ENCODE data around the gene SETD3. TPM values are rescaled to one million over a fixed set of nuclear protein-coding genes. Genes with fewer than 3 reads are reported as not detected.

SETD3 gene
- total and polyA plus RNA-seq, 2 of the 8 experiments (the other 6 are each of a cell fraction or from before 2014, with no cell fraction given): 24.0 to 64.0 TPM

DNA sequence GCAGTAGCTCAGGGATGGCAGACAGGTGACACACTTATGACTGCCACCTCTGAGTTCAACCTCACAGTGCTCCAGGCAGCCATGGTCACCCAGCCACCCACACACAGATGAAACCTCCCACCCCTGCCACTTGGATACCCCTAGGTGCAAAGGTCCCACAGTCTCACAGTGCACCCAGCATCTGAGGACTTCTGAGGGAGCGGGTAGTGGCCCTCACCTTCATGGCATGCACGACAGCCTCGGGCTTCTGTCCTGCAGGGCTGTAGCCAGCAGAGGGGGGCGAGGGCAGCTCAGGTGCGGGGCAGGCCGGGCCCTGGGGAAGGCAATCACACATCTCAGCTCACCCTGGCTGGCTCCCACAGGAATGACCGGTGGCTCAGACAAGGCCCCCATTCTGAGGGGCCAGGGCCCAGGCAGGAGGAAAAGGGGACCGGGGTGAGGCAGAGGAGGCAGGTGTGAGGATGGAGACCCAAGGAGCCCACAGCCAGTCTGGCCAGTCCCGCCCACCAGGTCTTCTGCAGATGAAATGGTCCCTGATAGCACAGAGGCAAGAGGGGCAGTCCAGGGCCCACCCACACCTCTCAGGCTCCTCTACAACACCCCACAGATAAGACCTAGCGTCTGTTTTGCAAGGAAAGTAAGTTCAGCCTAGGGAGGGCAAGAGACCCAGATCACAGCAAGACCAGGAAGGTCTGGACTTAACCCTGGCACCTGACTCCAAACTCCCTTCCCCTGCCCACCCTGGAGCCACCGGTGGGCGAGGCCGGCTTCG, 36.4 kb upstream of the SETD3 start:
- Histone ChIP-seq H3K27me3 (replicated peaks in 1 of 4; ENCODE audit: control insufficient read depth in 3 of 4, extremely low read depth in 1 of 4, insufficient read depth in 3 of 4, low read length in 3 of 4) (no peaks in the 10 kb centered on the region), H4K20me1 (replicated peaks in 1 of 2; ENCODE audit: control insufficient read depth in 1 of 2, insufficient read depth in 2 of 2, low read length in 2 of 2) (peaks cover 3 to 5% of the 10 kb centered on the region in 2 experiments), H3K4me2 (ENCODE audit: insufficient read depth in 1 of 2, low read depth in 2 of 2, low read length in 2 of 2) (no peak overlapping the region), H3K9ac (replicated peaks in 1 of 4; ENCODE audit: extremely low read depth in 1 of 4, low read depth in 3 of 4, low read length in 3 of 4) (peak overlapping the region in 1 of 4 experiments; percentile 3; a peak in 1 of 7 replicates), H3K9me3 (ENCODE audit: insufficient read depth in 2 of 2, low read depth in 1 of 2, low read length in 1 of 2) (no peaks in the 10 kb centered on the region), H3K23ac (ENCODE audit: insufficient read length) (no peak overlapping the region), H3K56ac (replicated peaks; ENCODE audit: insufficient read length, low read depth, low read length) (no peak overlapping the region), H2BK120ac (replicated peaks; ENCODE audit: low read depth, low read length) (no peak overlapping the region), H3K14ac (ENCODE audit: insufficient read length) (no peak overlapping the region), H3K4me3 (ENCODE audit: extremely low read depth in 1 of 4, insufficient read depth in 2 of 4, low read depth in 3 of 4, low read length in 4 of 4) (no peak overlapping the region), H2BK15ac (ENCODE audit: low read length) (no peak overlapping the region), H3K23me2 (ENCODE audit: low read depth, low read length) (no peaks in the 10 kb centered on the region), H3K4ac (replicated peaks; ENCODE audit: insufficient read length, low read depth, low read length) (no peak overlapping the region), H2AFZ (ENCODE audit: low read length) (no peak overlapping the region), H3K36me3 (ENCODE audit: control insufficient read depth in 2 of 4, insufficient read depth in 4 of 4, low read length in 3 of 4) (peaks cover 0 to 4% (median 0%) of the 10 kb centered on the region in 4 experiments; a peak in 2 of 8 replicates), H3K18ac (ENCODE audit: extremely low read depth, low read length) (no peak overlapping the region), H3K79me1 (ENCODE audit: low read depth, low read length) (no peaks in the 10 kb centered on the region; the same call in 1 of the 2 replicates), H3K79me2 (ENCODE audit: control insufficient read depth in 1 of 2, insufficient read depth in 2 of 2, low read length in 2 of 2) (peaks cover 0 to 2% of the 10 kb centered on the region in 2 experiments; a peak in 1 of 4 replicates), H3K4me1 (replicated peaks in 1 of 4; ENCODE audit: control insufficient read depth in 3 of 4, insufficient read depth in 4 of 4, low read length in 3 of 4) (peaks cover 0 to 4% (median 0%) of the 10 kb centered on the region in 4 experiments; a peak in 3 of 7 replicates), H4K91ac (replicated peaks; ENCODE audit: insufficient read length, low read length) (no peak overlapping the region), H2BK12ac (ENCODE audit: low read depth, low read length) (no peak overlapping the region; the same call in 1 of the 2 replicates), H3K27ac (ENCODE audit: low read depth, low read length) (no peak overlapping the region), H2BK20ac (ENCODE audit: low read length) (no peak overlapping the region), H2BK5ac (ENCODE audit: low read depth, low read length) (no peak overlapping the region), H2AK5ac (ENCODE audit: low read depth, low read length) (no peak overlapping the region), H4K5ac (ENCODE audit: insufficient read length, low read depth, low read length) (no peak overlapping the region), H4K8ac (ENCODE audit: extremely low read depth, insufficient read depth, low read length) (peak overlapping the region; percentile 58)
- TF ChIP-seq CBX5 (IDR thresholded peaks at IDR 0.05; ENCODE audit: low read depth, low read length) (no peak), RNF2 (IDR thresholded peaks at IDR 0.05; ENCODE audit: borderline replicate concordance, low read depth, low read length, missing control alignments, poor library complexity, severe bottlenecking) (no peak), CTCF (IDR thresholded peaks at IDR 0.05; ENCODE audit: control extremely low read depth in 1 of 3, insufficient read depth in 1 of 3, low read depth in 1 of 3, low read length in 3 of 3) (peak in 2 of 3 experiments; percentile 9 to 17; a peak in 2 of 4 replicates), RAD21 (IDR thresholded peaks at IDR 0.05 in 1 of 2, conservative IDR thresholded peaks at IDR 0.05 in 1 of 2; ENCODE audit: low read depth in 2 of 2, low read length in 2 of 2) (peak in 1 of 2 experiments; percentile 34; a peak in 1 of 4 replicates)
- TF ChIP-seq, protein P1, sequence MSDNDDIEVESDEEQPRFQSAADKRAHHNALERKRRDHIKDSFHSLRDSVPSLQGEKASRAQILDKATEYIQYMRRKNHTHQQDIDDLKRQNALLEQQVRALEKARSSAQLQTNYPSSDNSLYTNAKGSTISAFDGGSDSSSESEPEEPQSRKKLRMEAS (IDR thresholded peaks at IDR 0.05): no peak
- ChIA-PET POLR2A (ENCODE audit: partially characterized antibody) (interaction anchor here (0.6 to 2.1 kb wide), 5 partner anchors 10 to 88 kb away, joined by 3 to 5 read pairs (median 3); partner anchors contain the start of gene SETD3), CTCF (ENCODE audit: partially characterized antibody) (interaction anchor here (0.7 to 3.8 kb wide), 26 partner anchors 11 to 172 kb away, joined by 3 to 32 read pairs (median 4); no protein-coding TSS in a partner anchor)
- DNase-seq (ENCODE audit: low read depth in 1 of 2, low spot score in 2 of 2) (no peak), FAIRE-seq (no peak)
- WGBS, 2 experiments (ENCODE audit: extremely low coverage in 1 of 2, insufficient coverage in 1 of 2, insufficient read length in 1 of 2, insufficient replicate concordance in 2 of 2, low coverage in 1 of 2, low lambda C conversion rate in 2 of 2, missing lambda C conversion rate in 1 of 2): 82% methylated on average over 14 of the region's 14 CpGs; no CpG with 5 or more reads in 1 of the 2 experiments

Measured in H1 (cell line).